Body of pancreas (tissue), 4 donors: ENCODE measurements around the gene HSFX2. TPM values are rescaled to one million over a fixed set of nuclear protein-coding genes. Genes with fewer than 3 reads are reported as not detected.
"Not testable (repeated sequence)": the region's sequence is repeated elsewhere in the genome, so short reads cannot be mapped to it uniquely, and the experiment has no call there.

Experiments
- ATAC-seq: fragments of 150-250 bp; one replicate; pipeline ENCODE4 v1.9.1; 2016
- DNase-seq, 4 donors: peaks; one replicate each; pipeline ENCODE4 v3.0.0-alpha.2; 2019
- H3K27ac ChIP-seq, 4 donors: fragments of 200-600 bp; sonication (generic); 1 replicate in 3 of 4; 2 replicates in 1 of 4; pipeline versions ENCODE4 v1.5.1 to v1.6.1; 2016 to 2019; ENCODE audit warnings: mild to moderate bottlenecking in 1 of 4, mixed read lengths in 1 of 4, moderate library complexity in 1 of 4
- H3K27me3 ChIP-seq, 2 donors: fragments of 200-600 bp; sonication (generic); one replicate each; pipeline ENCODE4 v1.6.0; 2016; ENCODE audit warnings: mild to moderate bottlenecking in 1 of 2
- H3K36me3 ChIP-seq, 2 donors: fragments of 200-600 bp; sonication (generic); replicated peaks in 1 of 2; 2 replicates each; pipeline ENCODE4 v1.5.1; 2016; ENCODE audit warnings: low read depth in 2 of 2; ENCODE audit not compliant: insufficient read depth in 1 of 2
- H3K4me1 ChIP-seq: fragments of 200-600 bp; sonication (generic); one replicate; pipeline ENCODE4 v1.6.0; 2016
- H3K4me3 ChIP-seq, 2 donors: fragments of 200-600 bp; sonication (generic); 1 replicate in 1 of 2; 2 replicates in 1 of 2; pipeline ENCODE4 v1.5.1; 2016 to 2019
- H3K9me3 ChIP-seq, 3 donors: fragments of 200-600 bp; sonication (generic); 1 replicate in 2 of 3; 2 replicates in 1 of 3; pipeline ENCODE4 v1.5.1; 2016
- POLR2A ChIP-seq, 3 donors: fragments of 450-650 bp; IDR thresholded peaks; one replicate each; pipeline ENCODE4 v1.6.1; 2016; ENCODE audit warnings: antibody characterized with exemption in 3 of 3, mild to moderate bottlenecking in 2 of 3
- WGBS, 2 donors: methylation state at CpG; one replicate each; pipeline ENCODE4 v1.1.5; 2017; 5-methylcytosine and 5-hydroxymethylcytosine counted together
- intact Hi-C: fragments of 100-400 bp; cut with DNase I; formaldehyde crosslinking; loops from one replicate; pipeline ENCODE4 v1.15.1; 2023
- total RNA-seq, 2 donors: library from RNA; depleted of rRNA; stranded (reverse); fragments of >200 nt; gene quantifications; one replicate each; pipeline ENCODE4 v1.1.0, GENCODE V29; 2016
- TF ChIP-seq, protein P1 (sequence below), 7 experiments: fragments of 450-650 bp in 4 of 7; fragments of 200-600 bp in 3 of 7; sonication (generic) in 3 of 7; IDR thresholded peaks; one replicate each; pipeline ENCODE4 v1.5.1; 2016 to 2019; ENCODE audit warnings: antibody characterized with exemption in 7 of 7

The HSFX2 gene, protein sequence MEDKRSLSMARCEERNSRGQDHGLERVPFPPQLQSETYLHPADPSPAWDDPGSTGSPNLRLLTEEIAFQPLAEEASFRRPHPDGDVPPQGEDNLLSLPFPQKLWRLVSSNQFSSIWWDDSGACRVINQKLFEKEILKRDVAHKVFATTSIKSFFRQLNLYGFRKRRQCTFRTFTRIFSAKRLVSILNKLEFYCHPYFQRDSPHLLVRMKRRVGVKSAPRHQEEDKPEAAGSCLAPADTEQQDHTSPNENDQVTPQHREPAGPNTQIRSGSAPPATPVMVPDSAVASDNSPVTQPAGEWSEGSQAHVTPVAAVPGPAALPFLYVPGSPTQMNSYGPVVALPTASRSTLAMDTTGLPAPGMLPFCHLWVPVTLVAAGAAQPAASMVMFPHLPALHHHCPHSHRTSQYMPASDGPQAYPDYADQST
- total RNA-seq: not detected

- H3K9me3 ChIP-seq, H3K27ac ChIP-seq, H3K27me3 ChIP-seq, ATAC-seq, DNase-seq, H3K36me3 ChIP-seq, H3K4me3 ChIP-seq, intact Hi-C loops, H3K4me1 ChIP-seq: not testable (repeated sequence)
- no CpG with 5 or more reads among the region's 17 CpGs for WGBS, 2 donors
Measured at GRCh38 chrX:149595214-149595613, at the start of gene HSFX2. HSFX2 (minus strand) TSS chrX:149595314; CDS start chrX:149594700, 614 bp downstream.

- H3K9me3 ChIP-seq: no peaks in the 10 kb centered on the region
- 72 to 73% methylated on average over 4 of the region's 4 CpGs for WGBS, 2 donors
- no peak for ATAC-seq
- DNase-seq: no peak
- intact Hi-C loops: no loop called here
- H3K4me1 ChIP-seq: no peaks in the 10 kb centered on the region
- H3K4me3 ChIP-seq: no peak overlapping the region
- no peak overlapping the region for H3K27ac ChIP-seq
- TF ChIP-seq, protein P1, sequence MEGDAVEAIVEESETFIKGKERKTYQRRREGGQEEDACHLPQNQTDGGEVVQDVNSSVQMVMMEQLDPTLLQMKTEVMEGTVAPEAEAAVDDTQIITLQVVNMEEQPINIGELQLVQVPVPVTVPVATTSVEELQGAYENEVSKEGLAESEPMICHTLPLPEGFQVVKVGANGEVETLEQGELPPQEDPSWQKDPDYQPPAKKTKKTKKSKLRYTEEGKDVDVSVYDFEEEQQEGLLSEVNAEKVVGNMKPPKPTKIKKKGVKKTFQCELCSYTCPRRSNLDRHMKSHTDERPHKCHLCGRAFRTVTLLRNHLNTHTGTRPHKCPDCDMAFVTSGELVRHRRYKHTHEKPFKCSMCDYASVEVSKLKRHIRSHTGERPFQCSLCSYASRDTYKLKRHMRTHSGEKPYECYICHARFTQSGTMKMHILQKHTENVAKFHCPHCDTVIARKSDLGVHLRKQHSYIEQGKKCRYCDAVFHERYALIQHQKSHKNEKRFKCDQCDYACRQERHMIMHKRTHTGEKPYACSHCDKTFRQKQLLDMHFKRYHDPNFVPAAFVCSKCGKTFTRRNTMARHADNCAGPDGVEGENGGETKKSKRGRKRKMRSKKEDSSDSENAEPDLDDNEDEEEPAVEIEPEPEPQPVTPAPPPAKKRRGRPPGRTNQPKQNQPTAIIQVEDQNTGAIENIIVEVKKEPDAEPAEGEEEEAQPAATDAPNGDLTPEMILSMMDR (IDR thresholded peaks at IDR 0.05): no peak
- TF ChIP-seq POLR2A (IDR thresholded peaks at IDR 0.05): no peak
- H3K36me3 ChIP-seq: no peaks in the 10 kb centered on the region
- H3K27me3 ChIP-seq: no peaks in the 10 kb centered on the region
Measured at GRCh38 chrX:149643496-149643895, 48.4 kb upstream of the HSFX2 start.

- Histone ChIP-seq H3K27me3 (no peaks in the 10 kb centered on the region), H3K27ac (no peak overlapping the region), H3K36me3 (no peaks in the 10 kb centered on the region), H3K9me3 (no peaks in the 10 kb centered on the region), H3K4me3 (no peak overlapping the region), H3K4me1 (no peaks in the 10 kb centered on the region)
- DNase-seq (no peak), ATAC-seq (no peak)
- intact Hi-C loops: no loop called here
- no peak for TF ChIP-seq POLR2A (IDR thresholded peaks at IDR 0.05)
- TF ChIP-seq, protein P1 (IDR thresholded peaks at IDR 0.05): no peak
- WGBS, 2 donors: 68 to 72% methylated on average over 2 of the region's 2 CpGs
Measured at GRCh38 chrX:149641835-149642234, 46.7 kb upstream of the HSFX2 start.

DNA sequence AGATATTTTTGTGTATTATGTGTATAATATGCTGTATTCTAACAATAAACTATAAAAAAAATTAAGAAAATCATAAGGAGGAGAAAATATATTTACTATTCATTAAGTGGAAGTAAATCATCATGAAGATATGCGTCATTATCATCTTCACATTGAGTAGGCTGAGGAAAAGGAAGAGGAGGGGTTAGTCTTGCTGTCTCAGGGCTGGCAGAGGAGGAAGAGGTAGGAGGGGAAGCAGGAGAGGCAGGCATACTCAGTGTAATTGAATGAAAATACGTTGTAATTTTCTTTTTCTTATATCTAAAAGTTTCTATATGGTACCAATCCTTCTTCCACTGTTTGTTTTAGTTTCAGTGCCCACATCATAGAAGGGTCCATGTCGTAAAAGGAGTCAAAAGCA lies 46.3 kb upstream of the HSFX2 start:
- Histone ChIP-seq H3K4me3 (no peak overlapping the region), H3K9me3 (no peaks in the 10 kb centered on the region), H3K36me3 (no peaks in the 10 kb centered on the region), H3K27me3 (no peaks in the 10 kb centered on the region), H3K4me1 (no peaks in the 10 kb centered on the region), H3K27ac (no peak overlapping the region)
- ATAC-seq (no peak), DNase-seq (no peak)
- WGBS, 2 donors: 55 to 68% methylated on average over 3 of the region's 3 CpGs
- intact Hi-C loops: no loop called here
- TF ChIP-seq POLR2A (IDR thresholded peaks at IDR 0.05): no peak
- TF ChIP-seq, protein P1 (IDR thresholded peaks at IDR 0.05): no peak

DNA sequence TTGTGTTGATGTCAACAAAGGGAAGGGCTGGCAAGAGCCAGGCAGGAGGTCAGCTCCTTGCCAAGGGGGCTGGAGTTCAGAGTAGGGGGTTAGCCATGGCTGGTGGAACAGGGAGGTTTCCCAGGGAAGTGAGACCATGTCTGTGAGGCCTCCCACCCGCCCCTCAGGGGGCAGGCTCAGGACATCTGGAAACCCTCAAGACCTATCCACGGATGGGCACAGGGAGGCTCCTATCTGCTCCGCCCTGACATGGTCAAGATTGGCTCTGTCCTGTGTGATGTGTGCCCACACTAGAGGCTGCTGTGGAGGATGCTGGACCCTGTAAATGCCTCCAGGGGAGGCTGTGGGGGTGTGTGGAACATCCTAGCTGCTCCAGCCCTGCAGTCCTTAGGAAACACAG lies 44.5 kb upstream of the HSFX2 start:
- DNase-seq (no peak), ATAC-seq (no peak)
- intact Hi-C loops: no loop called here
- H3K27me3 ChIP-seq: no peaks in the 10 kb centered on the region
- 57 to 82% methylated on average over 1 to 2 of the region's 3 CpGs for WGBS, 2 donors
- no peak overlapping the region for H3K4me3 ChIP-seq
- no peak overlapping the region for H3K27ac ChIP-seq
- no peaks in the 10 kb centered on the region for H3K4me1 ChIP-seq
- H3K9me3 ChIP-seq: no peaks in the 10 kb centered on the region
- H3K36me3 ChIP-seq: no peaks in the 10 kb centered on the region
- TF ChIP-seq, protein P1 (IDR thresholded peaks at IDR 0.05): no peak
- TF ChIP-seq POLR2A (IDR thresholded peaks at IDR 0.05): no peak
